GM21576 (cell line): ENCODE measurements around the gene FCRLB.
"Not testable (repeated sequence)": the region's sequence is repeated elsewhere in the genome, so short reads cannot be mapped to it uniquely, and the experiment has no call there.

Experiments
- ATAC-seq: cut with Tn5 transposase; IDR thresholded peaks from one replicate; pipeline ENCODE4 v1.9.1; 2021; ENCODE audit warnings: mild to moderate bottlenecking, moderate library complexity; ENCODE audit not compliant: unreplicated experiment

The FCRLB gene

DNA sequence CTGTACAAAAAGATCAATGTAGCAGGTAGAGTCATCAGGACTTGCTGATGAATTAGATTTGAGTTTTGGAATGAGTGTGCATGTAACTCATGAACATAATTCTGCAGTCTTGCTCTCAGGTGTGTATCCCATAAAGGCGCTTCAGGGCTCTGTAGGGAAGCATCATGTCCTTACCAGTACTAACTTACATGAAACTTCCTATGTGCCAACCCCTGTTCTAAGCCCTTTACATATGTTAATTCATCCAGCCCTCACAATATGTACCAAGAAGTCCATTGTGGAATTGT is 2.1 kb upstream of the FCRLB start:
- peak; percentile 18 for ATAC-seq

- ATAC-seq: no peak
Measured at GRCh38 chr1:161720422-161720821, 922 bp upstream of the FCRLB start.

- ATAC-seq: no peak
Measured at GRCh38 chr1:161721738-161722343, 497 bp downstream of the FCRLB start.

DNA sequence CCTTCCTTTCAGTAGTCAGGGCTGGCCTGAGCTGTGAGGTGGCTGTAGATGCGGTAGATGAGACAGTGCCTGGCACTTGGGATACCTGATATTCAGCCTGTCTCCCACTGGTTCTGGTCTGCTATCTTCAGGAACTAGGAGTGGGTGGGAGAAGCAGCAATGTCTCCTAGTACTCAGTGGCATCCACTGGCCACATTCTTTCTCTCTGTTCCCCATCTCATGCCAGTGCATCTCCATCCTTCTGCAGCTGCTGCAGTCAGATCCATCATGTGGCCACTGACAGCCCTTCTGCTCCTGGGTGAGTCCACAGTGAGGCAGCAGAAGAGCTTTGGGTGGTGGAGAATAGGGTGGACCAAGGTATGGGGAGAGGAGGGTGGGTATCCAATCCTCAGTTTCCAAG is 1.1 kb downstream of the FCRLB start:
- ATAC-seq: no peak

GRCh38 chr1:161723459-161724141 is 2.3 kb downstream of the FCRLB start:
- no peak for ATAC-seq

- not testable (repeated sequence) for ATAC-seq
Measured at GRCh38 chr1:161725258-161725907, 4.0 kb downstream of the FCRLB start.

DNA sequence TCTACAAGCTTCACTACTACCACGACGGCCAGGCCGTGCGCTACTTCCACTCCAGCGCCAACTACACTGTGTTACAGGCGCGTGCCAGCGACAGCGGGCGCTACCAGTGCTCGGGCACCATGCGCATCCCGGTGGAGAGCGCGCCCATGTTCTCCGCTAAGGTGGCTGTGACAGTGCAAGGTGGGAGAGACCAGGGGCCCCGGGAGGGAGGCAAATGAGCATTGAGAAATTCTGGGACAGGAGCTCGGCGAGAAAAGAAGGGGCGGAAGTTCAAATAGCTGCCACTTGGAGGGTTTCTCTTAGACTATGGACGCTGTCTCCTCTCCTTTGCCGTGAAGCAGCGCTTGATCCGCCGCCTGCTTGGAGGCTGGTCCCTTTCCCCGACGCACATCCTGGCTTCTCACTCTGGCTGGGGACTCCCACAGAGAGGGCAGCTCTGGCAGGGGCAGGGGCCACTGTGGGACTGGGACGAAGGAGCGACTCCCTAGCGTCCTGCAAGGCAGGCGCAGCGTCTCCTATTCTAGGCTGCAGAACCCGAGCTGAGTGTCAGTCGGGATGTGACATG is 4.6 kb downstream of the FCRLB start:
- peak; percentile 26 for ATAC-seq

DNA sequence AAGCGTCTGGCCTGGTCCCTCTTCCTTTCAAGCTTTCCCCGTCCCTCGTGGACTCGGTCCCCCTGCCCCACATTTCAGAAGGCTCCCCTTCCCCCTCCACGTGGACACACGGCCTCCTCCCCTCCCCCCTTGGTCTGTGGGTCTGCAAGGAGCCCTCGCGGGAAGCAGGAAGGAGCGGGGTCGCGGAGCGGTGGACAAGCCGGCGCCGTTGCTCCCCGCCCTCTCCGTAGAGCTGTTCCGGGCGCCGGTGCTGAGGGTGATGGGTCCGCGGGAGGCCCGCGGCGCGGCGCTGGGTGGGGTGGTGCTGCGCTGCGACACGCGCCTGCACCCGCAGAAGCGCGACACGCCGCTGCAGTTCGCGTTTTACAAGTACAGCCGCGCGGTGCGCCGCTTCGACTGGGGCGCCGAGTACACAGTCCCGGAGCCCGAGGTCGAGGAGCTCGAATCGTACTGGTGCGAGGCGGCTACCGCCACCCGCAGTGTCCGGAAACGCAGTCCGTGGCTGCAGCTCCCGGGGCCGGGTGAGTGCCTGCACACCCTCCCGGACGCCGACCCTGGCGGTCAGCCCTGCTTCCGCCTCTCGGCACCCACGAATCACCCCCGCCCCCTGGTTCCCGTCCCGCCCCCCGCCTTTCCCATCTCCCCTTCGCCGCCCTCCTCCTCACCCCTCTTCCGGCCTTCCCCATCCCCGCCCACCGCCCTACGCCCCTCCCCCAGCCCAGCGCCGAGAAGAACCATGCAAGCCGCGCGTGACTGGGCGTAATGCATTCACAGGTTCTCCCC is 5.3 kb downstream of the FCRLB start:
- ATAC-seq: peak; percentile 37

GRCh38 chr1:161727256-161727924 is 6.0 kb downstream of the FCRLB start:
- ATAC-seq: peak; percentile 13

- no peak for ATAC-seq
Measured at GRCh38 chr1:161728376-161729226, 7.3 kb downstream of the FCRLB start.

GRCh38 chr1:161730050-161730564 is 8.8 kb downstream of the FCRLB start:
- no peak for ATAC-seq

DNA sequence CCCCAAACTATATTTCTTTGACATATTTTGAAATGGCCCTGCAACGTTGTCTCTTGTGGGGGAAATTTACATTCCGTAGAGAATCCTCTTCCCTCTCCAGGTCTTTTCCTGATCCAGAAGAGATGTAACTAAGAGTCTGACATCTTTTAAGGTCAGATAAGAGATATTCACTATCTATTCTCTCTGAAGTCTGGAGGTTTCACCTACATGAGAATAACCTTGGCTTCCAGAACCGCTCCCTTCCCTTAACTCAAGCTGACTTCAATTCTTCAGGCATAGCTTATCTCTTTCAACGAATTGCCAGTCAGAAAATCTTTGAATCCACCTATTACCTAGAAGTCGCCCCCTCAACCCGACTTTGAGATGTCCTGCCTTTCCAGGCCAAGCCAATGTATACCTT is 9.9 kb downstream of the FCRLB start:
- ATAC-seq: no peak

DNA sequence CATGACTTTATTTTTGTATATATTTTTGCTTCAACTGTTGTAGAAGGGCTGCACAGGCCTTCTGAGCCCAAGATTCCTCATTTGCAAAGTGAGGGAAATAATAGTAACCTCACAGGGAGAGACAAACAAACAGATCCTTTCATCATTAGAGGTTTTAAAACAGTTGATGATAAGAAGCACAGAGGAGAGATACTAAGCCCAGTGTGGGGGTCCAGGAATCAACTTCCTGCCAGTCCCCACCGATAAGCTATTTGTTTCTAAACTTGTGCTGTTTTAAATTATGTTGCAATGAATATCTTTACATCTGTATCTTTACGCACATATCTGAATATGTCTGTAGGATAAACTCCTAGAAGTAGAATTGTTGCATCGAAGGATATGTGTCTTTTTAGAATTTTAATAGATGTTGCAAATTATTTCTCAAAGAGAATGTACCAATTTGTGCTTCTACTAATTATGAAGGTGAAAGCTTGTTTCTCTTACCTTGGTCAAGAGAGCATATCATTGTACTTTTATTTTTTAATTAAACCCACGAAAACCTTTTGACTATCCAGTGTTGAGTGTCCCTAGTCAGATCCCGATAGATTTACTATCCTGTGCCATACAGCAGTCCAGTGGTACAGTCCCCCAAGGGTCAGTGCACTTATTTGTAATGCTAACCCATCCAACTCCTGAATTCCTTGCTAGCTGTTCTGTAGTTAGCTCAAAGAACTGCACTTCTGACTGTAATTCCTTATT is 10.8 kb downstream of the FCRLB start:
- no peak for ATAC-seq

DNA sequence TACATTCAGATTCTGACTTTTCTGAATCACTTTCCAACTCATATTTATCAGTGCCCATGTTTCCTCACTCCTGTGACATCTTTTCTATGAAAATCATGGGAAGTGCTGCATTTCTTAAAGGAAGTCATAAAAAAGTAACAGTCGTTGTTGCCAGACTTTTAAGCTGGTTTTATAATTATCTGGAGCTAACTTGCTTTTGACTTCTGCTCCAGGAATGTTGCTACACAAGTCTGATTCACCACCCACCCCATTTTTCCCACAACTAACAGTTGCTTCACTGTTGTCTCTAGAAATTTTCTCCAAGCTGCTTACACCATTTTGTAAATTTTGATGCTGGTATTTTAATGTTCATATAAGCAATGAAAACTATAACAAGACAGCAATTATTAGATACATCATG is 12.2 kb downstream of the FCRLB start:
- no peak for ATAC-seq

- no peak for ATAC-seq
Measured at GRCh38 chr1:161735837-161736236, 14.5 kb downstream of the FCRLB start.

DNA sequence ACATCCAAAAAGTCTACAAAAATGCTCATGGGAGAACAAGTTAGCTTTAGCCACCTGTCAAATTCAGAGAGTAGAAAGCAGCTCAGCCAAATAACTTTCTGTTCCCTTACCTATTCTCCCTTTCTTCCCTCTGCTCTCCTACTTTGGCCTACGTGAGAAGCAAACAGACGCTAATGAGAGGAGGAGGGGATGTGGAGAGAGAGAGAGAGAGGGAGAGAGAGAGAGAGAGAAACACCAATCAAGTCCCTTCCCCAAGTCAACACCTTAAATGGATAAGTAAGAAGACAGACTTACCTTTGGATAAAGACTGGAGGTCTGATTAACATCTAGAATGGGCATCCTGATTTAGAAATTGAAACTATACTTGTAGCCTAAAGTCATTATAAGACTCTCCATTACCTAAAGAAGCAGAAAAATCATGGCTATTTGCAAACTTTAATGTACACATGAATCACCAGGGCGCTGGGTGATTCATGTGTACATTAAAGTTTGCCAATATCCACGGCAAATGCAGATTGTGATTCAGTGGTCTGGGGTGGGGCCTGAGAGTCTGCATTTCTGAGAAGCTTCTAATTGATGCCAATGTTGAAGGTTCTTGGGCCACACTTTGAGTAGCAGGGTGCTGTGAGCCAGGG is 15.1 kb downstream of the FCRLB start:
- no peak for ATAC-seq

- ATAC-seq: no peak
Measured at GRCh38 chr1:161737625-161738024, 16.3 kb downstream of the FCRLB start.

GRCh38 chr1:161738627-161739287 is 17.4 kb downstream of the FCRLB start:
- peak; percentile 64 for ATAC-seq
